Tibial nerve (tissue), 4 donors: ENCODE measurements around the gene SEC14L5. TPM values are rescaled to one million over a fixed set of nuclear protein-coding genes. Genes with fewer than 3 reads are reported as not detected.
A peak's percentile ranks its signal among the peaks of the same experiment; 100 is the strongest.
"Not testable (repeated sequence)": the region's sequence is repeated elsewhere in the genome, so short reads cannot be mapped to it uniquely, and the experiment has no call there.

ENCODE experiments used
- DNase-seq, 2 donors: peaks; one replicate each; pipeline ENCODE4 v3.0.0-alpha.2; 2019; ENCODE audit warnings: low spot score in 2 of 2
- H3K27ac ChIP-seq, 4 donors: fragments of 200-600 bp; sonication (generic) in 3 of 4; one replicate each; pipeline ENCODE4 v1.5.1; 2017 to 2019; ENCODE audit warnings: mild to moderate bottlenecking in 1 of 4
- H3K27me3 ChIP-seq, 2 donors: fragments of 200-600 bp; sonication (generic) in 1 of 2; one replicate each; pipeline versions ENCODE4 v1.5.1 to v1.6.0; 2017 to 2019
- H3K36me3 ChIP-seq, 3 donors: fragments of 200-600 bp; sonication (generic); one replicate each; pipeline ENCODE4 v1.5.1; 2018 to 2019
- H3K4me1 ChIP-seq, 4 donors: fragments of 200-600 bp; sonication (generic) in 3 of 4; one replicate each; pipeline ENCODE4 v1.5.1; 2017 to 2019
- H3K4me3 ChIP-seq, 4 donors: fragments of 200-600 bp; sonication (generic) in 3 of 4; one replicate each; pipeline ENCODE4 v1.5.1; 2017 to 2019; ENCODE audit warnings: mild to moderate bottlenecking in 1 of 4, moderate library complexity in 1 of 4
- H3K9me3 ChIP-seq, 4 donors: fragments of 200-600 bp; sonication (generic) in 3 of 4; one replicate each; pipeline ENCODE4 v1.5.1; 2017 to 2019
- CTCF ChIP-seq, 5 experiments: fragments of 200-600 bp in 3 of 5; fragments of 450-650 bp in 2 of 5; sonication (generic) in 3 of 5; IDR thresholded peaks; one replicate each; pipeline ENCODE4 v1.5.1; 2016 to 2019; ENCODE audit warnings: antibody characterized with exemption in 5 of 5, mild to moderate bottlenecking in 3 of 5, moderate library complexity in 2 of 5
- EP300 ChIP-seq, 2 donors: sonication (generic); formaldehyde crosslinking; IDR thresholded peaks; one replicate each; pipeline ENCODE4 v1.6.1; 2017; ENCODE audit warnings: antibody characterized with exemption in 2 of 2, mild to moderate bottlenecking in 1 of 2
- POLR2A ChIP-seq, 2 donors: fragments of 450-650 bp; IDR thresholded peaks; one replicate each; pipeline ENCODE4 v1.6.1; 2017; ENCODE audit warnings: antibody characterized with exemption in 2 of 2, mild to moderate bottlenecking in 2 of 2, moderate library complexity in 2 of 2
- WGBS, 2 donors: methylation state at CpG; one replicate each; pipeline ENCODE4 v1.1.5; 2018; 5-methylcytosine and 5-hydroxymethylcytosine counted together
- total RNA-seq, 4 donors: library from RNA; depleted of rRNA; stranded (reverse); fragments of >200 nt; gene quantifications; one replicate each; pipeline ENCODE4 v1.1.0, GENCODE V29; 2016

The SEC14L5 gene
- total RNA-seq, 4 donors from 2014 or later: 12.0 to 29.0 (median 13.6) TPM

GRCh38 chr16:4958510-4959438 is 644 bp downstream of the SEC14L5 start:
- TF ChIP-seq POLR2A (IDR thresholded peaks at IDR 0.05) (no peak), EP300 (IDR thresholded peaks at IDR 0.05) (no peak), CTCF (IDR thresholded peaks at IDR 0.05) (no peak)
- H3K36me3 ChIP-seq: no peaks in the 10 kb centered on the region
- 33% methylated on average over 28 to 29 of the region's 29 CpGs for WGBS, 2 donors
- peak overlapping the region; percentile 33 to 60 (median 40) for H3K4me3 ChIP-seq
- H3K4me1 ChIP-seq: peaks cover 0 to 31% (median 11%) of the 10 kb centered on the region in 4 donors
- no peak for DNase-seq
- no peaks in the 10 kb centered on the region for H3K9me3 ChIP-seq
- H3K27ac ChIP-seq: peak overlapping the region; percentile 40 to 73 (median 67)
- H3K27me3 ChIP-seq: peaks cover 0 to 9% of the 10 kb centered on the region in 2 donors

- Histone ChIP-seq H3K4me3 (no peak overlapping the region), H3K36me3 (no peaks in the 10 kb centered on the region), H3K9me3 (no peaks in the 10 kb centered on the region), H3K4me1 (peaks cover 0 to 31% (median 11%) of the 10 kb centered on the region in 4 donors), H3K27ac (peak overlapping the region; percentile 17 to 73 (median 46)), H3K27me3 (peaks cover 0 to 9% of the 10 kb centered on the region in 2 donors)
- DNase-seq: no peak
- WGBS, 2 donors: 77 to 80% methylated on average over 6 of the region's 6 CpGs
- TF ChIP-seq EP300 (IDR thresholded peaks at IDR 0.05) (no peak), CTCF (IDR thresholded peaks at IDR 0.05) (no peak), POLR2A (IDR thresholded peaks at IDR 0.05) (no peak)
These were observed 2.4 kb downstream of the SEC14L5 start for GRCh38 chr16:4960579-4960978.

GRCh38 chr16:4962716-4963115 is 4.6 kb downstream of the SEC14L5 start:
- no peaks in the 10 kb centered on the region for H3K36me3 ChIP-seq
- peak overlapping the region; percentile 52 to 88 (median 67) for H3K27ac ChIP-seq
- no peak for DNase-seq
- peaks cover 0 to 9% of the 10 kb centered on the region in 2 donors for H3K27me3 ChIP-seq
- TF ChIP-seq EP300 (IDR thresholded peaks at IDR 0.05) (peak; percentile 31 to 88), POLR2A (IDR thresholded peaks at IDR 0.05) (peak in 1 of 2 donors; percentile 21), CTCF (IDR thresholded peaks at IDR 0.05) (no peak)
- 37 to 49% methylated on average over 7 of the region's 7 CpGs for WGBS, 2 donors
- peaks cover 0 to 13% (median 8%) of the 10 kb centered on the region in 4 donors for H3K4me1 ChIP-seq
- no peaks in the 10 kb centered on the region for H3K9me3 ChIP-seq
- no peak overlapping the region for H3K4me3 ChIP-seq

GRCh38 chr16:4963527-4963926 is 5.4 kb downstream of the SEC14L5 start:
- peak in 1 of 2 donors; percentile 20 for TF ChIP-seq EP300 (IDR thresholded peaks at IDR 0.05)
- not testable (repeated sequence) for DNase-seq

GRCh38 chr16:4966736-4967453 is 8.8 kb downstream of the SEC14L5 start:
- peak overlapping the region in 3 of 4 donors; percentile 28 to 71 (median 62) for H3K27ac ChIP-seq
- 67 to 72% methylated on average over 9 to 10 of the region's 10 CpGs for WGBS, 2 donors
- H3K27me3 ChIP-seq: no peaks in the 10 kb centered on the region
- peaks cover 0 to 6% (median 0%) of the 10 kb centered on the region in 4 donors for H3K4me1 ChIP-seq
- TF ChIP-seq CTCF (IDR thresholded peaks at IDR 0.05) (no peak), POLR2A (IDR thresholded peaks at IDR 0.05) (no peak), EP300 (IDR thresholded peaks at IDR 0.05) (no peak)
- no peaks in the 10 kb centered on the region for H3K9me3 ChIP-seq
- no peaks in the 10 kb centered on the region for H3K36me3 ChIP-seq
- no peak overlapping the region for H3K4me3 ChIP-seq
- no peak for DNase-seq

More at GRCh38 chr16:4963527-4963926, 5.4 kb downstream of the SEC14L5 start:
- H3K27me3 ChIP-seq, H3K9me3 ChIP-seq, H3K4me3 ChIP-seq, H3K36me3 ChIP-seq, H3K4me1 ChIP-seq: not testable (repeated sequence)
- 34 to 50% methylated on average over 7 of the region's 7 CpGs for WGBS, 2 donors
- H3K27ac ChIP-seq: peak overlapping the region; percentile 52 to 88 (median 67)

- H3K4me1 ChIP-seq, H3K36me3 ChIP-seq, H3K27me3 ChIP-seq, H3K4me3 ChIP-seq, H3K9me3 ChIP-seq, DNase-seq: not testable (repeated sequence)
- peak overlapping the region in 1 of 4 donors; percentile 71 for H3K27ac ChIP-seq
- 82 to 94% methylated on average over 12 of the region's 12 CpGs for WGBS, 2 donors
These were observed 10.1 kb downstream of the SEC14L5 start for GRCh38 chr16:4968278-4968677.
